Fibroblast of lung (primary cell): ENCODE data around the gene GMCL2. TPM values are rescaled to one million over a fixed set of nuclear protein-coding genes. Genes with fewer than 3 reads are reported as not detected.

Source experiments
- DNase-seq, 2 donors: peaks; one replicate each; pipeline versions ENCODE4 v3.0.0 to v3.0.0-alpha.2; 2010; ENCODE audit warnings: low read depth in 2 of 2
- H2AFZ ChIP-seq: 2 replicates; pipeline ENCODE4 v1.5.1; 2012; ENCODE audit warnings: low read length, control low read depth, inconsistent platforms
- H3K27ac ChIP-seq: 2 replicates; pipeline ENCODE4 v1.5.1; 2011; ENCODE audit warnings: low read length, control low read depth; ENCODE audit not compliant: insufficient read depth
- H3K27me3 ChIP-seq: 2 replicates; pipeline ENCODE4 v1.5.1; 2011; ENCODE audit warnings: mild to moderate bottlenecking, low read length; ENCODE audit not compliant: control insufficient read depth, insufficient read depth
- H3K36me3 ChIP-seq: 2 replicates; pipeline ENCODE4 v1.5.1; 2011; ENCODE audit warnings: low read length; ENCODE audit not compliant: control insufficient read depth, insufficient read depth
- H3K4me1 ChIP-seq: 2 replicates; pipeline ENCODE4 v1.5.1; 2011; ENCODE audit warnings: low read length; ENCODE audit not compliant: control insufficient read depth, insufficient read depth; ENCODE audit errors: extremely low read depth
- H3K4me2 ChIP-seq: 2 replicates; pipeline ENCODE4 v1.5.1; 2011; ENCODE audit warnings: low read length, control low read depth; ENCODE audit not compliant: insufficient read depth; ENCODE audit errors: extremely low read depth
- H3K4me3 ChIP-seq, 4 experiments: fragments of 200-600 bp in 1 of 4; sonication (generic) in 1 of 4; replicated peaks in 1 of 4; 2 replicates each; pipeline ENCODE4 v1.5.1; 2011 to 2016; ENCODE audit warnings: low read length in 4 of 4, low read depth in 3 of 4, mild to moderate bottlenecking in 3 of 4, control low read depth in 2 of 4, inconsistent platforms in 1 of 4, mixed read lengths in 1 of 4; ENCODE audit not compliant: insufficient read depth in 1 of 4; ENCODE audit errors: control extremely low read depth in 1 of 4
- H3K79me2 ChIP-seq: 2 replicates; pipeline ENCODE4 v1.5.1; 2012; ENCODE audit warnings: mild to moderate bottlenecking, low read length, inconsistent platforms; ENCODE audit not compliant: control insufficient read depth, insufficient read depth
- H3K9ac ChIP-seq: 2 replicates; pipeline ENCODE4 v1.5.1; 2011; ENCODE audit warnings: mild to moderate bottlenecking, low read length, control low read depth; ENCODE audit not compliant: insufficient read depth
- H3K9me3 ChIP-seq: 2 replicates; pipeline ENCODE4 v1.5.1; 2012; ENCODE audit warnings: low read depth, low read length; ENCODE audit not compliant: control insufficient read depth, insufficient read depth
- H4K20me1 ChIP-seq: 2 replicates; pipeline ENCODE4 v1.5.1; 2011; ENCODE audit warnings: low read length; ENCODE audit not compliant: control insufficient read depth, insufficient read depth; ENCODE audit errors: extremely low read depth
- EZH2 ChIP-seq: IDR thresholded peaks from 2 replicates; pipeline ENCODE4 v1.5.1; 2012; ENCODE audit warnings: low read length, control low read depth, mild to moderate bottlenecking; ENCODE audit errors: missing control alignments
- polyA plus RNA-seq, 2 donors: library from polyadenylated mRNA; depleted of rRNA in 1 of 2; stranded (reverse) in 1 of 2; unstranded in 1 of 2; fragments of >200 nt; gene quantifications; 2 replicates each; pipeline ENCODE4 v1.2.1, GENCODE V29; 2011 to 2012; ENCODE audit warnings: missing spikeins in 1 of 2
- total RNA-seq: library from RNA; depleted of rRNA; stranded (reverse); fragments of >200 nt; gene quantifications from 2 replicates; pipeline ENCODE4 v1.2.1, GENCODE V29; 2014
- TF ChIP-seq, protein P1 (sequence below), 2 donors: IDR thresholded peaks in 1 of 2; conservative IDR thresholded peaks in 1 of 2; 1 replicate in 1 of 2; 2 replicates in 1 of 2; pipeline ENCODE4 v1.5.1; 2011 to 2012; ENCODE audit warnings: low read length in 2 of 2, control low read depth in 1 of 2, inconsistent platforms in 1 of 2, low read depth in 1 of 2, mild to moderate bottlenecking in 1 of 2

Gene GMCL2
- total and polyA plus RNA-seq, 2 donors (not counting 1 experiment from before 2014, with no cell fraction given), result under 0.01 TPM; not detected in 1

DNA sequence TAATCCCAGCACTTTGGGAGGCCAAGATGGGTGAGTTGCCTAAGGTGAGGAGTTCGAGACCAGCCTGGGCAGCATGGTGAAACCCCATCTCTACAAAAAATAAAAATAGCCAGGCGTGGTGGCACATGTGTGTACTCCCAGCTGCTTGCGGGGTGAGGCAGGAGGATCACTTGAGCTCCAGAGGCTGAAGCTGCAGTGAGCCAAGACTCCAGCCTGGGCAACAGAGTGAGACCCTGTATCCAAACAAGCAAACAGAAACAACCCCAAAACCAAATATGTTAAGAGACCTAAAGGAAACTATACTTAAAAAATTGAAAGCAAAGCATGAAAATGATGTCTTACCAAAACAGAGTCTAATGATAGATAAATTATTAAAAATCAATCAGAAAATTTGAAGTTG lies 29.6 kb upstream of the GMCL2 start:
- Histone ChIP-seq H3K27ac (no peak overlapping the region), H3K27me3 (no peaks in the 10 kb centered on the region), H3K36me3 (peaks cover 28% of the 10 kb centered on the region), H3K4me3 (no peak overlapping the region), H3K9ac (no peak overlapping the region), H3K4me1 (no peaks in the 10 kb centered on the region), H3K79me2 (no peaks in the 10 kb centered on the region), H3K9me3 (no peaks in the 10 kb centered on the region), H2AFZ (no peak overlapping the region), H3K4me2 (no peak overlapping the region), H4K20me1 (no peaks in the 10 kb centered on the region)
- DNase-seq, result no peak
- TF ChIP-seq, protein P1, sequence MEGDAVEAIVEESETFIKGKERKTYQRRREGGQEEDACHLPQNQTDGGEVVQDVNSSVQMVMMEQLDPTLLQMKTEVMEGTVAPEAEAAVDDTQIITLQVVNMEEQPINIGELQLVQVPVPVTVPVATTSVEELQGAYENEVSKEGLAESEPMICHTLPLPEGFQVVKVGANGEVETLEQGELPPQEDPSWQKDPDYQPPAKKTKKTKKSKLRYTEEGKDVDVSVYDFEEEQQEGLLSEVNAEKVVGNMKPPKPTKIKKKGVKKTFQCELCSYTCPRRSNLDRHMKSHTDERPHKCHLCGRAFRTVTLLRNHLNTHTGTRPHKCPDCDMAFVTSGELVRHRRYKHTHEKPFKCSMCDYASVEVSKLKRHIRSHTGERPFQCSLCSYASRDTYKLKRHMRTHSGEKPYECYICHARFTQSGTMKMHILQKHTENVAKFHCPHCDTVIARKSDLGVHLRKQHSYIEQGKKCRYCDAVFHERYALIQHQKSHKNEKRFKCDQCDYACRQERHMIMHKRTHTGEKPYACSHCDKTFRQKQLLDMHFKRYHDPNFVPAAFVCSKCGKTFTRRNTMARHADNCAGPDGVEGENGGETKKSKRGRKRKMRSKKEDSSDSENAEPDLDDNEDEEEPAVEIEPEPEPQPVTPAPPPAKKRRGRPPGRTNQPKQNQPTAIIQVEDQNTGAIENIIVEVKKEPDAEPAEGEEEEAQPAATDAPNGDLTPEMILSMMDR (conservative IDR thresholded peaks at IDR 0.05 in 1 of 2, IDR thresholded peaks at IDR 0.05 in 1 of 2; ENCODE audit: low read depth in 1 of 2, low read length in 2 of 2), result no peak
- TF ChIP-seq EZH2, result no peak

DNA sequence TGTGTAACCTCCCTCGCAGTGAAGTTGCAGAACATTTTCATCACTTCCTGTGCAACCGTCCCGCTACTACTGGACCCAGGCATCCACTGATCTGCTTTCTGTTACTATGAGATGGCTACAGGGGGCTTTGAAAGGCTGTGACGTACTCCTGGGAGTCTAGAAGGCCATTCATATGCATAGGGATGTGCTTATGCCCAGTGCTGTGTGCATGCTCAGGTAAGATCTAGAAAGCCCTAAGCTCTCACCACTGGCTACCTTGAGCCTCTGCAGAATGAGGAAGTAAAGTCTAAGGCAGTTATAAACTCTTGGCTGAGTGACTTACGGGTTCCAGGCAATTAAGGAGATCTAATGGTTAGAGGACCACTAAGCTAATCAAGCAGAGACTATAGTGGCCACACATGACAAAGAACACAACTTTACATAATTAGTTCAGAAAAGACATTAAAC lies 28.9 kb upstream of the GMCL2 start:
- Histone ChIP-seq H4K20me1 (no peaks in the 10 kb centered on the region), H3K4me3 (no peak overlapping the region), H3K9ac (no peak overlapping the region), H3K79me2 (no peaks in the 10 kb centered on the region), H3K36me3 (peaks cover 29% of the 10 kb centered on the region), H3K27ac (no peak overlapping the region), H3K4me1 (no peaks in the 10 kb centered on the region), H3K4me2 (no peak overlapping the region), H3K27me3 (no peaks in the 10 kb centered on the region), H2AFZ (no peak overlapping the region), H3K9me3 (no peaks in the 10 kb centered on the region)
- TF ChIP-seq, protein P1 (conservative IDR thresholded peaks at IDR 0.05 in 1 of 2, IDR thresholded peaks at IDR 0.05 in 1 of 2; ENCODE audit: low read depth in 1 of 2, low read length in 2 of 2), result no peak
- no peak for TF ChIP-seq EZH2
- no peak for DNase-seq

- Histone ChIP-seq H3K9ac (no peak overlapping the region), H3K4me3 (no peak overlapping the region), H4K20me1 (no peaks in the 10 kb centered on the region), H2AFZ (no peak overlapping the region), H3K9me3 (no peaks in the 10 kb centered on the region), H3K4me1 (no peaks in the 10 kb centered on the region), H3K27ac (no peak overlapping the region), H3K79me2 (no peaks in the 10 kb centered on the region), H3K27me3 (no peaks in the 10 kb centered on the region), H3K4me2 (no peak overlapping the region), H3K36me3 (peaks cover 30% of the 10 kb centered on the region)
- no peak for TF ChIP-seq EZH2
- TF ChIP-seq, protein P1 (conservative IDR thresholded peaks at IDR 0.05 in 1 of 2, IDR thresholded peaks at IDR 0.05 in 1 of 2; ENCODE audit: low read depth in 1 of 2, low read length in 2 of 2), result no peak
- no peak for DNase-seq
These were observed 28.3 kb upstream of the GMCL2 start for GRCh38 chr5:178215280-178216002.
